ENCODE data around the gene DMKN.

DMKN gene

GRCh38 chr19:35493971-35494370 lies 19.5 kb downstream of the DMKN start:
- DNase-seq (ENCODE audit: insufficient read length, low spot score) (no peak), FAIRE-seq (no peak)
- no peak for TF ChIP-seq CTCF (IDR thresholded peaks at IDR 0.05; ENCODE audit: insufficient read depth, missing control alignments)

- FAIRE-seq: no peak
Observed at GRCh38 chr19:35491836-35492360, 21.6 kb downstream of the DMKN start.

GRCh38 chr19:35490364-35490763 lies 23.1 kb downstream of the DMKN start, which contains the start of gene KRTDAP:
TSS of gene KRTDAP (minus strand) at chr19:35490464. CDS start at chr19:35490442, 22 bp downstream.
- DNase-seq (ENCODE audit: insufficient read length, low spot score): no peak
- no peak for FAIRE-seq
- TF ChIP-seq CTCF (IDR thresholded peaks at IDR 0.05; ENCODE audit: insufficient read depth, missing control alignments): no peak

More at GRCh38 chr19:35491836-35492360, 21.6 kb downstream of the DMKN start:
- TF ChIP-seq CTCF (IDR thresholded peaks at IDR 0.05; ENCODE audit: insufficient read depth, missing control alignments): no peak
- DNase-seq (ENCODE audit: insufficient read length, low spot score): no peak

- FAIRE-seq: no peak
- DNase-seq (ENCODE audit: insufficient read length, low spot score): no peak
- TF ChIP-seq CTCF (IDR thresholded peaks at IDR 0.05; ENCODE audit: insufficient read depth, missing control alignments): no peak
Observed at GRCh38 chr19:35488677-35489076, 24.8 kb downstream of the DMKN start.

GRCh38 chr19:35487656-35488182 lies 25.7 kb downstream of the DMKN start:
- DNase-seq (ENCODE audit: insufficient read length, low spot score): no peak
- no peak for TF ChIP-seq CTCF (IDR thresholded peaks at IDR 0.05; ENCODE audit: insufficient read depth, missing control alignments)
- no peak for FAIRE-seq

- FAIRE-seq (no peak), DNase-seq (ENCODE audit: insufficient read length, low spot score) (no peak)
- no peak for TF ChIP-seq CTCF (IDR thresholded peaks at IDR 0.05; ENCODE audit: insufficient read depth, missing control alignments)
Observed at GRCh38 chr19:35486268-35486708, 27.2 kb downstream of the DMKN start.

GRCh38 chr19:35484252-35485036 lies 29.0 kb downstream of the DMKN start:
- DNase-seq (ENCODE audit: insufficient read length, low spot score) (no peak), FAIRE-seq (no peak)

More at GRCh38 chr19:35484252-35485036, 29.0 kb downstream of the DMKN start:
- no peak for TF ChIP-seq CTCF (IDR thresholded peaks at IDR 0.05; ENCODE audit: insufficient read depth, missing control alignments)

All from D721Med (cell line).